ENCODE results near the gene THOC5.
"Not testable (repeated sequence)": the region's sequence is repeated elsewhere in the genome, so short reads cannot be mapped to it uniquely, and the experiment has no call there.

THOC5 gene

GRCh38 chr22:29512031-29512430 is 41.5 kb downstream of the THOC5 start:
- no peak overlapping the region for H3K4me3 ChIP-seq (ENCODE audit: insufficient read depth, low read depth, low read length, poor library complexity, severe bottlenecking)
- DNase-seq: no peak
- H3K36me3 ChIP-seq (ENCODE audit: control insufficient read depth, insufficient read depth, low read length): peaks cover 64% of the 10 kb centered on the region
- no peaks in the 10 kb centered on the region for H3K4me1 ChIP-seq (ENCODE audit: control insufficient read depth, insufficient read depth, low read length, poor library complexity, severe bottlenecking)
- H3K27me3 ChIP-seq (replicated peaks; ENCODE audit: control insufficient read depth, insufficient read depth, low read length, poor library complexity, severe bottlenecking): no peaks in the 10 kb centered on the region
- no peak overlapping the region for H3K27ac ChIP-seq (ENCODE audit: insufficient read depth, low read length, poor library complexity, severe bottlenecking)
- H3K9me3 ChIP-seq (ENCODE audit: control insufficient read depth, low read length): no peaks in the 10 kb centered on the region

DNA sequence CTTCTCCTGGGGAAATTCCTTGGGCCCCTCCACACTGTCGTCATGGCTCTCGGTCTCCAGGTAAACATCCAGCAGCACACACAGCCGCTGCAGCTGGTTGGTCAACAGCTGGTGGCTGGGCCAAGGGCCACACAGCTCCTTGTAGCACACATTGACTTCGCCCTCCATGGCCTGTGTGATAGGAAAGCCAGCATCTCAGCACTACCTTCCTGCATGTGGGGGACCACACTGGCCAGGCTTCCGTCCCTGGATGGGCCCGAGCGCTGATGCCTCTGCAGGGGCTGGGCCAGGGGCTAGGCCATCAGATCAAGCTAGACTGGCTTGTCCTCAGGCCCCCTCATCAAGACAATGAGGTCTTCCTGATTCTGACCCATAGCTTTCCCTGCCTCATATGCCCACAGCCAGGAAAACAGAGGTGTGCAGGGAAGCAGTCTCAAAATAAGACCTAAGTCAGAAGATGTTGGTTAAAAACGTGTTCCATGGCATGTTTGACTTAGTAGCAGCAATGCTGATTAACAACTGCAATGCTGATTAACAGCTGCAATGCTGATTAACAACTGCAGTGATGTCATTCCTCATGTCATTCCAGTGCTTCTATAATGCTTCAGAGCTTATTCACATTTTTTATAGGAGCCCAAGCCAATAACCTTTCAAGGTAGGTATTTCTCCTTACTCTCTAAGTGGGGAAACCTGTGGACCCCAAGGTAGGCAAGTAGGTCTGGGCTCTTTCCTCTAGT is 42.3 kb downstream of the THOC5 start:
- Histone ChIP-seq H3K4me1 (ENCODE audit: control insufficient read depth, insufficient read depth, low read length, poor library complexity, severe bottlenecking) (no peaks in the 10 kb centered on the region), H3K9me3 (ENCODE audit: control insufficient read depth, low read length) (no peaks in the 10 kb centered on the region), H3K36me3 (ENCODE audit: control insufficient read depth, insufficient read depth, low read length) (peaks cover 61% of the 10 kb centered on the region), H3K27me3 (replicated peaks; ENCODE audit: control insufficient read depth, insufficient read depth, low read length, poor library complexity, severe bottlenecking) (no peaks in the 10 kb centered on the region), H3K4me3 (ENCODE audit: insufficient read depth, low read depth, low read length, poor library complexity, severe bottlenecking) (no peak overlapping the region), H3K27ac (ENCODE audit: insufficient read depth, low read length, poor library complexity, severe bottlenecking) (no peak overlapping the region)
- DNase-seq: no peak

DNA sequence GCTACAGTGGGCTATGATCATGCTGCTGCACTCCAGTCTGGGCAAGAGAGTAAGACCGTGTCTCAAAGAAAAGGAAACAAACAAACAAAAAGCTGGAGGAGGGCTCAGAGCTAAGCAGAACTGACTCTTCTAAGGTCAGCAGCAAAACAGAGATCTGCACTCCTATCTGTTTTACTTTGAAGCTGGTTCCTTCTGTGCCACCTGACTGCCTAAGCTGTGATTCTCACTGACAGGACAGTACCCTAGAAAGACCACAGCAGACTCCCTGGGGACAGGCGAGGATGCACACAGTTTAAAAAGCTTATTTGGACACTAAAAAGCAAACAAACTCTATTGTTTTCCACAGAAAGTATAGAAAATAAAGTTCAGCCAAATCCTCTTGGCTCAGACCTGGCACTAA is 43.0 kb downstream of the THOC5 start:
- Histone ChIP-seq H3K9me3 (ENCODE audit: control insufficient read depth, low read length) (no peaks in the 10 kb centered on the region), H3K4me3 (ENCODE audit: insufficient read depth, low read depth, low read length, poor library complexity, severe bottlenecking) (no peak overlapping the region), H3K27ac (ENCODE audit: insufficient read depth, low read length, poor library complexity, severe bottlenecking) (no peak overlapping the region), H3K36me3 (ENCODE audit: control insufficient read depth, insufficient read depth, low read length) (peaks cover 56% of the 10 kb centered on the region), H3K4me1 (ENCODE audit: control insufficient read depth, insufficient read depth, low read length, poor library complexity, severe bottlenecking) (no peaks in the 10 kb centered on the region), H3K27me3 (replicated peaks; ENCODE audit: control insufficient read depth, insufficient read depth, low read length, poor library complexity, severe bottlenecking) (no peaks in the 10 kb centered on the region)
- no peak for DNase-seq

DNA sequence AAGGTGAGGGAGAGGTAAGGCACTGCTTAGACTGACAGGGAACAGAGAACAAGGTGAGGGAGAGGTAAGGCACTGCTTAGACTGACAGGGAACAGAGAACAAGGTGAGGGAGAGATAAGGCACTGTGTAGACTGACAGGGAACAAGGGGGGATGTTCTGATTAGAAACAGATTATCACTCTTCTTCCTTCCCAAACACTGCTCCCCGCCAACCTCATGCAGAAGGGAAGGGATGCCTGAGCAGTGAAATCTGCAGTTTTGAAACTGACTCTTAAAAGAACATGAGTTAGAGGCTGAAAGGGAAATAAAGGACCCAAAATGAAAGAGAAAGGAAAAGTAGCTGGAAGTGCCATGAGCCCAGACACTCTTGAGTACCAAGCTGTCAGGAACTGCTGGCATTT is 43.7 kb downstream of the THOC5 start:
- Histone ChIP-seq H3K27me3 (replicated peaks; ENCODE audit: control insufficient read depth, insufficient read depth, low read length, poor library complexity, severe bottlenecking) (no peaks in the 10 kb centered on the region), H3K4me3 (ENCODE audit: insufficient read depth, low read depth, low read length, poor library complexity, severe bottlenecking) (no peak overlapping the region), H3K4me1 (ENCODE audit: control insufficient read depth, insufficient read depth, low read length, poor library complexity, severe bottlenecking) (no peaks in the 10 kb centered on the region), H3K9me3 (ENCODE audit: control insufficient read depth, low read length) (no peaks in the 10 kb centered on the region), H3K27ac (ENCODE audit: insufficient read depth, low read length, poor library complexity, severe bottlenecking) (no peak overlapping the region), H3K36me3 (ENCODE audit: control insufficient read depth, insufficient read depth, low read length) (peaks cover 51% of the 10 kb centered on the region)
- DNase-seq: no peak

DNA sequence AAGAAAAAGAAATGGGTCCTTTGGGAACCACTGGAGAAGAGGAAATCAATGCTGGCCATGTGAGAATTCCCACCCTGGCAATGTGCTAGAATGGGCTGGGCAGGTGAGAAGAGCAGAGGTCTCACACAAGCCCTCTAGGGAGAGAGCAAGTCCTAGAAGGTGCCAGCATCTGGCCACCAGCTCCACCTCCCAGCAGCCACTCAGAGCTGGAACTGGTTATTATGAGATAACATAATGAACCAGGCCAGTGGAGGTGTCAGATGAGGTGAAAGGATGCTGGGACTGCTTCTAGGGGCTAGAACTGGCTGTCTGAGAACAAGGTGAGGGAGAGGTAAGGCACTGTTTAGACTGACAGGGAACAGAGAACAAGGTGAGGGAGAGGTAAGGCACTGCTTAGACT is 44.3 kb downstream of the THOC5 start:
- H3K4me3 ChIP-seq (ENCODE audit: insufficient read depth, low read depth, low read length, poor library complexity, severe bottlenecking): no peak overlapping the region
- no peaks in the 10 kb centered on the region for H3K27me3 ChIP-seq (replicated peaks; ENCODE audit: control insufficient read depth, insufficient read depth, low read length, poor library complexity, severe bottlenecking)
- peaks cover 51% of the 10 kb centered on the region for H3K36me3 ChIP-seq (ENCODE audit: control insufficient read depth, insufficient read depth, low read length)
- no peaks in the 10 kb centered on the region for H3K9me3 ChIP-seq (ENCODE audit: control insufficient read depth, low read length)
- no peaks in the 10 kb centered on the region for H3K4me1 ChIP-seq (ENCODE audit: control insufficient read depth, insufficient read depth, low read length, poor library complexity, severe bottlenecking)
- H3K27ac ChIP-seq (ENCODE audit: insufficient read depth, low read length, poor library complexity, severe bottlenecking): no peak overlapping the region
- DNase-seq: no peak

DNA sequence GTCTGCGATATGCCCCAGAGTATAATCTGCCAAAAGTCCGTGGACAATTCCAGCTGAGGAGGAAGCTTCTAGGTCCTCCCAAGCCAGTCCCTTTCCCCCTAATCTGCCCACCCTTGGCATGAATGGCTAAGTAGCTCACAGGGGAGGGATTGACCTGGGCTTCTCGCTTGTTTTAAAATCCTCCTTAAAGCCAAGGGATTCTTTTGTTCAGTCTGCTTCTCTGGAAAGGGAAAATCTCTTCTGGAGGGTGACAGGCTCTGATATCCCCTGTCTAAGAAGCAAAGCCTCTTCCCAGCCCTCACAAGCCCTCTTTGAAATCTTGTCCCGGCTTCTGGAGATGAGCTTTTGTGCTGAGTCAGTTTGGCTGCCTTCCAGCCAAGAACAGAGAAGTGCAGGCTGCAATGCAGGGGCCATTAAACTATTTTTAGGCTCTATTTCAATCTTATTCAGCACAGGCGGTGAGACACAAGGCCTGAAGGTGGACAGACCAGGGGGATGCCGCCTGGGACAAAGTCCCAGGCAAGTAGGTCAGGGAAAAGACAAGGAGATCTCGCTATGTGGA is 49.7 kb downstream of the THOC5 start:
- no peak for DNase-seq

GRCh38 chr22:29499852-29500251 is 53.7 kb downstream of the THOC5 start:
- Histone ChIP-seq H3K9me3 (ENCODE audit: control insufficient read depth, low read length) (no peaks in the 10 kb centered on the region), H3K27me3 (replicated peaks; ENCODE audit: control insufficient read depth, insufficient read depth, low read length, poor library complexity, severe bottlenecking) (no peaks in the 10 kb centered on the region), H3K4me3 (ENCODE audit: insufficient read depth, low read depth, low read length, poor library complexity, severe bottlenecking) (no peak overlapping the region), H3K27ac (ENCODE audit: insufficient read depth, low read length, poor library complexity, severe bottlenecking) (no peak overlapping the region), H3K4me1 (ENCODE audit: control insufficient read depth, insufficient read depth, low read length, poor library complexity, severe bottlenecking) (no peaks in the 10 kb centered on the region), H3K36me3 (ENCODE audit: control insufficient read depth, insufficient read depth, low read length) (no peaks in the 10 kb centered on the region)
- DNase-seq: no peak

More for the DNA sequence above, 49.7 kb downstream of the THOC5 start:
- H3K36me3 ChIP-seq (ENCODE audit: control insufficient read depth, insufficient read depth, low read length): peaks cover 22% of the 10 kb centered on the region
- no peaks in the 10 kb centered on the region for H3K27me3 ChIP-seq (replicated peaks; ENCODE audit: control insufficient read depth, insufficient read depth, low read length, poor library complexity, severe bottlenecking)
- no peaks in the 10 kb centered on the region for H3K4me1 ChIP-seq (ENCODE audit: control insufficient read depth, insufficient read depth, low read length, poor library complexity, severe bottlenecking)
- H3K27ac ChIP-seq (ENCODE audit: insufficient read depth, low read length, poor library complexity, severe bottlenecking): no peak overlapping the region
- no peaks in the 10 kb centered on the region for H3K9me3 ChIP-seq (ENCODE audit: control insufficient read depth, low read length)
- H3K4me3 ChIP-seq (ENCODE audit: insufficient read depth, low read depth, low read length, poor library complexity, severe bottlenecking): no peak overlapping the region

- no peaks in the 10 kb centered on the region for H3K27me3 ChIP-seq (replicated peaks; ENCODE audit: control insufficient read depth, insufficient read depth, low read length, poor library complexity, severe bottlenecking)
- H3K36me3 ChIP-seq (ENCODE audit: control insufficient read depth, insufficient read depth, low read length): no peaks in the 10 kb centered on the region
- no peak overlapping the region for H3K4me3 ChIP-seq (ENCODE audit: insufficient read depth, low read depth, low read length, poor library complexity, severe bottlenecking)
- H3K27ac ChIP-seq (ENCODE audit: insufficient read depth, low read length, poor library complexity, severe bottlenecking): no peak overlapping the region
- DNase-seq: no peak
- no peaks in the 10 kb centered on the region for H3K9me3 ChIP-seq (ENCODE audit: control insufficient read depth, low read length)
- H3K4me1 ChIP-seq (ENCODE audit: control insufficient read depth, insufficient read depth, low read length, poor library complexity, severe bottlenecking): no peaks in the 10 kb centered on the region
Observed at GRCh38 chr22:29493636-29494035, 59.9 kb downstream of the THOC5 start.

GRCh38 chr22:29491012-29491411 is 62.5 kb downstream of the THOC5 start:
- no peaks in the 10 kb centered on the region for H3K36me3 ChIP-seq (ENCODE audit: control insufficient read depth, insufficient read depth, low read length)
- DNase-seq: no peak
- H3K27me3 ChIP-seq (replicated peaks; ENCODE audit: control insufficient read depth, insufficient read depth, low read length, poor library complexity, severe bottlenecking): no peaks in the 10 kb centered on the region
- H3K4me1 ChIP-seq (ENCODE audit: control insufficient read depth, insufficient read depth, low read length, poor library complexity, severe bottlenecking): no peaks in the 10 kb centered on the region
- H3K4me3 ChIP-seq (ENCODE audit: insufficient read depth, low read depth, low read length, poor library complexity, severe bottlenecking): no peak overlapping the region
- H3K27ac ChIP-seq (ENCODE audit: insufficient read depth, low read length, poor library complexity, severe bottlenecking): no peak overlapping the region
- no peaks in the 10 kb centered on the region for H3K9me3 ChIP-seq (ENCODE audit: control insufficient read depth, low read length)

GRCh38 chr22:29489127-29489780 is 64.3 kb downstream of the THOC5 start:
- H3K27ac ChIP-seq (ENCODE audit: insufficient read depth, low read length, poor library complexity, severe bottlenecking); H3K4me1 ChIP-seq (ENCODE audit: control insufficient read depth, insufficient read depth, low read length, poor library complexity, severe bottlenecking); H3K9me3 ChIP-seq (ENCODE audit: control insufficient read depth, low read length); H3K4me3 ChIP-seq (ENCODE audit: insufficient read depth, low read depth, low read length, poor library complexity, severe bottlenecking); DNase-seq; H3K27me3 ChIP-seq (replicated peaks; ENCODE audit: control insufficient read depth, insufficient read depth, low read length, poor library complexity, severe bottlenecking); H3K36me3 ChIP-seq (ENCODE audit: control insufficient read depth, insufficient read depth, low read length): not testable (repeated sequence)

All from effector memory CD4-positive, alpha-beta T cell (primary cell).